Lower leg skin (tissue), 4 donors: ENCODE measurements around the gene CCSER1. TPM values are rescaled to one million over a fixed set of nuclear protein-coding genes. Genes with fewer than 3 reads are reported as not detected.

ENCODE experiments used
- DNase-seq, 2 donors: peaks; one replicate each; pipeline ENCODE4 v3.0.0-alpha.2; 2019; ENCODE audit warnings: low spot score in 2 of 2
- H3K4me3 ChIP-seq: fragments of 200-600 bp; sonication (generic); 2 replicates; pipeline ENCODE4 v1.5.1; 2017; ENCODE audit warnings: mild to moderate bottlenecking, low read depth; ENCODE audit not compliant: poor library complexity, severe bottlenecking
- CTCF ChIP-seq, 3 donors: fragments of 450-650 bp; IDR thresholded peaks; one replicate each; pipeline ENCODE4 v1.5.1; 2016; ENCODE audit warnings: antibody characterized with exemption in 3 of 3, mild to moderate bottlenecking in 3 of 3, moderate library complexity in 2 of 3
- POLR2A ChIP-seq, 2 donors: fragments of 450-650 bp; IDR thresholded peaks; one replicate each; pipeline ENCODE4 v1.6.1; 2016 to 2017; ENCODE audit warnings: antibody characterized with exemption in 2 of 2, mild to moderate bottlenecking in 1 of 2, moderate library complexity in 1 of 2
- WGBS, 2 donors: methylation state at CpG; one replicate each; pipeline ENCODE4 v1.1.5; 2018; 5-methylcytosine and 5-hydroxymethylcytosine counted together
- intact Hi-C: fragments of 100-400 bp; cut with DNase I; formaldehyde crosslinking; loops from one replicate; pipeline ENCODE4 v1.15.0; 2023; ENCODE audit warnings: low total_unique reads
- total RNA-seq, 4 donors: library from RNA; depleted of rRNA; stranded (reverse); fragments of >200 nt; gene quantifications; one replicate each; pipeline ENCODE4 v1.1.0, GENCODE V29; 2016

The CCSER1 gene
- total RNA-seq, 4 donors from 2014 or later, result 6.5 to 12.1 (median 9.9) TPM

- intact Hi-C loops, result no loop called here
- DNase-seq, result no peak
- no peak for TF ChIP-seq POLR2A (IDR thresholded peaks at IDR 0.05)
- no peak for TF ChIP-seq CTCF (IDR thresholded peaks at IDR 0.05)
- no peak overlapping the region for H3K4me3 ChIP-seq
Observed at GRCh38 chr4:91025241-91026148, 898.3 kb downstream of the CCSER1 start.

- 88 to 97% methylated on average over 1 of the region's 1 CpG for WGBS, 2 donors
- intact Hi-C loops, result no loop called here
- DNase-seq, result no peak
- TF ChIP-seq CTCF (IDR thresholded peaks at IDR 0.05) (no peak), POLR2A (IDR thresholded peaks at IDR 0.05) (no peak)
- no peak overlapping the region for H3K4me3 ChIP-seq
Observed at GRCh38 chr4:91028228-91028627, 901.0 kb downstream of the CCSER1 start.

- H3K4me3 ChIP-seq, result no peak overlapping the region
- no peak for DNase-seq
- TF ChIP-seq POLR2A (IDR thresholded peaks at IDR 0.05), result no peak
- no peak for TF ChIP-seq CTCF (IDR thresholded peaks at IDR 0.05)
- intact Hi-C loops, result no loop called here
Observed at GRCh38 chr4:91031761-91032160, 904.6 kb downstream of the CCSER1 start.

GRCh38 chr4:91032725-91033445, 905.7 kb downstream of the CCSER1 start:
- WGBS, 2 donors, result 59 to 63% methylated on average over 4 of the region's 4 CpGs
- intact Hi-C loops, result no loop called here
- no peak for DNase-seq
- no peak overlapping the region for H3K4me3 ChIP-seq
- TF ChIP-seq CTCF (IDR thresholded peaks at IDR 0.05), result no peak
- TF ChIP-seq POLR2A (IDR thresholded peaks at IDR 0.05), result no peak

- intact Hi-C loops, result no loop called here
- H3K4me3 ChIP-seq, result no peak overlapping the region
- WGBS, 2 donors, result 38 to 54% methylated on average over 2 of the region's 2 CpGs
- TF ChIP-seq CTCF (IDR thresholded peaks at IDR 0.05) (no peak), POLR2A (IDR thresholded peaks at IDR 0.05) (no peak)
- DNase-seq, result no peak
Observed at GRCh38 chr4:91035276-91035675, 908.1 kb downstream of the CCSER1 start.
